ENCODE results near the gene NMNAT2. TPM values are rescaled to one million over a fixed set of nuclear protein-coding genes. Genes with fewer than 3 reads are reported as not detected.
"Not testable (repeated sequence)": the region's sequence is repeated elsewhere in the genome, so short reads cannot be mapped to it uniquely, and the experiment has no call there.

NMNAT2 gene
- total and polyA plus RNA-seq, 2 donors = 1.4 to 2.4 TPM

DNA sequence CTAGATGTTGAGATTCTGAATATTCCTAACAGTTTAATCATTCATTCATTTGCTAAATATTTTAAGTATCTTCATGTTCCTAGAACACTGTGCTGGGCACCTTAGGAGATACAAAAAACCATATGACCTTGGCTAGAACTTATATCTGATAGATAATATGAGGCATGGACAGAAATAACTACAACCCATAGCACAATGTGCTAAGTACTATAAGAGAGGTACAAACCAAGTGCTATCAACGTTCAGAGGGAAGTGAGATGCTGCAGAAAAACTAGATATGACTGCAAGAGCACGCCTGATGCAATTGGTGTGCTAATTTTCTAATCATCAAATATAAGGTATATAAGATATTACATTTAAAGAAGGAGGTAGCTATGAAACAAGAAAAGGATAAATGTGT, 10.7 kb downstream of the NMNAT2 start:
- DNase-seq (ENCODE audit: extremely low spot score) = no peak
- Histone ChIP-seq H3K4me3 (ENCODE audit: low read depth, low read length) (no peak overlapping the region), H3K36me3 (ENCODE audit: insufficient read depth) (no peaks in the 10 kb centered on the region), H3K27ac (ENCODE audit: low read depth) (no peak overlapping the region), H3K4me1 (ENCODE audit: insufficient read depth) (no peaks in the 10 kb centered on the region)
- WGBS = 73% methylated on average over 2 of the region's 2 CpGs

DNA sequence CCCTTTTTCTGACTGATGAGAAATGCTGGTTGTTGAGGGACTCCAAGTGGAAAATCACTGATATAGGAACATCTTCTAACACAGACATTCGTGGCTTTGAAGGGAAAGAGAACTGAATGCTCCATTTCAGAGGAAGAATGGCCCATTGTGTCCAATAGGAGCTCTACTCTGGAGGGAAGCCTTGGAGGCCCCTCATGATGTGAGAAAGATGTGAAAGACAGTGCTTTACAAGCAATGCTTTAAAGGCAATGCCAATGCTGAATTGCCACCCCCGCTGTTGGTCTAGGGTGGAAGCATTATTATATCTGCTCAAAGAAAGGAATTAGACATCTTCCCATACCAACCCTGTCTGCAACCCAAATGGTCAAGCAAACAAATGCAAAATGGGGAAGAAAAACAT, 13.7 kb downstream of the NMNAT2 start:
- no peaks in the 10 kb centered on the region for H3K36me3 ChIP-seq (ENCODE audit: insufficient read depth)

DNA sequence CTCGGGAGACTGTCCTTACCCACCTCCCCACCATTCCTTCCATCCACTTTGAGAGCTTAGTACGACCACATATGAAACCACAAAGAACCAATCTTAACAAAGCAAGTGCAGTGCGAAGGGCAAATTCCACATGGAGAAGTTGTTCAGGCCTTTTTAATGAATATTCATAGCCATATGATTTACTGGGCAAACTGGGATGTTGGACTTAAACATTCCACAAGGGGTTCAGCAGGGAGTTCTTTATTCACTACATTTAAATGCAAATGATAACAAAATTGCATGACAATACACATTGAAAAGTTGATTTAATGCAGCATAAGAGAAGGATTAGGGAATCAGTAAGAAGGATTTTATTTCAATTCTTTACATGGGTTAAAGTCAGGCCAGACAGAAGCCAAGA, 14.7 kb downstream of the NMNAT2 start:
- WGBS = 52% methylated on average over 3 of the region's 3 CpGs
- no peaks in the 10 kb centered on the region for H3K4me1 ChIP-seq (ENCODE audit: insufficient read depth)
- H3K27ac ChIP-seq (ENCODE audit: low read depth) = no peak overlapping the region
- H3K4me3 ChIP-seq (ENCODE audit: low read depth, low read length) = no peak overlapping the region
- no peaks in the 10 kb centered on the region for H3K36me3 ChIP-seq (ENCODE audit: insufficient read depth)
- DNase-seq (ENCODE audit: extremely low spot score) = no peak

More for the DNA sequence above, 13.7 kb downstream of the NMNAT2 start:
- WGBS = 44% methylated on average over 2 of the region's 2 CpGs
- DNase-seq (ENCODE audit: extremely low spot score) = no peak
- Histone ChIP-seq H3K4me1 (ENCODE audit: insufficient read depth) (no peaks in the 10 kb centered on the region), H3K4me3 (ENCODE audit: low read depth, low read length) (no peak overlapping the region), H3K27ac (ENCODE audit: low read depth) (no peak overlapping the region)

DNA sequence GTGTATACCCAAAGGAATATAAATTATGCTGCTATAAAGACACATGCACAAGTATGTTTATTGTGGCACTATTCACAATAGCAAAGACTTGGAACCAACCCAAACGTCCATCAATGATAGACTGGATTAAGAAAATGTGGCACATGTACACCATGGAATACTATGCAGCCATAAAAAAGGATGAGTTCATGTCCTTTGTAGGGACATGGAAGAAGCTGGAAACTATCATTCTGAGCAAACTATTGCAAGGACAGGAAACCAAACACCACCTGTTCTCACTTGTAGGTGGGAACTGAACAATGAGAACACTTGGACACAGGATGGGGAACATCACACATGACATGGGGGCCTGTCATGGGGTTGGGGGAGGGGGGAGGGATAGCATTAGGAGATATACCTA, 16.6 kb downstream of the NMNAT2 start:
- not testable (repeated sequence) for DNase-seq (ENCODE audit: extremely low spot score); H3K4me1 ChIP-seq (ENCODE audit: insufficient read depth); H3K4me3 ChIP-seq (ENCODE audit: low read depth, low read length); H3K27ac ChIP-seq (ENCODE audit: low read depth); H3K36me3 ChIP-seq (ENCODE audit: insufficient read depth)
- 48% methylated on average over 1 of the region's 1 CpG for whole genome bisulfite sequencing

DNA sequence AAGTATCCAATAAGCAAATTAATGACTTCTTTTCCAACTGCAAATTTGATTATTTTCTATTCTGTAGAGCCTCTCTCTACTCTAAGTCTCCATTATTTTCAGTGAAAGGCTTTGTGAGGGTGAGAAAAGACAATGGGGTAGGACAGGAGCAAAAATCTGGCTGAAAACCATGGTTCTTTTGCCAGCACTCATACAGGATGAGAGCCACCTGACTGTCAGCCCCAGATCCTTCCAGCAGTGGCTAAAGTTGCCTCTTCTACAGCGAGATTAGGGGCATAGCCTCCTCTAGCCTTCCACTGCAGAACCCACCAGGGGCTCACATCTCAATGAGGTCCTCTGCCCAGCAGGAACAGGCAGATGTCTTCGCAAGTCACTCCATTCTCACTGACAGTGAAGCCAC, 23.7 kb downstream of the NMNAT2 start:
- 87% methylated on average over 2 of the region's 2 CpGs for WGBS
- Histone ChIP-seq H3K36me3 (ENCODE audit: insufficient read depth) (no peaks in the 10 kb centered on the region), H3K27ac (ENCODE audit: low read depth) (no peak overlapping the region), H3K4me1 (ENCODE audit: insufficient read depth) (no peaks in the 10 kb centered on the region), H3K4me3 (ENCODE audit: low read depth, low read length) (no peak overlapping the region)
- DNase-seq (ENCODE audit: extremely low spot score) = no peak

DNA sequence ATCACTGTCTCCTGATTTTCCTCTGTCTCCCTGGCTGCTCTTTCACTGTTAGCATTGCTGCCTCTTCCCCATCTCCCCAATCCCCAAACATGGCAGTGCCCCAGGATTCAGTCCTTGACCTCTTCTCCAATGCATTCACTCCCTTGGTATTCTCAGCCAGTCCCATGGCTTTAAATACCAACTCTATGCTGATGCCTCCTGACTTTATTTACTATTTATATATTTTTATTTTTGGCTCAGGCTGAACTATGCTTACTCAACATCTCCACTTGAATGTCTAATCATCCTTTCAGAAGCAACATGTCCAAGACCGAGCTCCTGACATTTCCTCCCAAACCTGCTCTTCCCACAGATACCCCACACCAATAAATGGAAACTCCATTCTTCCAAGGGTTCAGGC, 26.3 kb downstream of the NMNAT2 start:
- WGBS = 97% methylated on average over 1 of the region's 1 CpG
- H3K4me1 ChIP-seq (ENCODE audit: insufficient read depth) = no peaks in the 10 kb centered on the region
- no peaks in the 10 kb centered on the region for H3K36me3 ChIP-seq (ENCODE audit: insufficient read depth)

DNA sequence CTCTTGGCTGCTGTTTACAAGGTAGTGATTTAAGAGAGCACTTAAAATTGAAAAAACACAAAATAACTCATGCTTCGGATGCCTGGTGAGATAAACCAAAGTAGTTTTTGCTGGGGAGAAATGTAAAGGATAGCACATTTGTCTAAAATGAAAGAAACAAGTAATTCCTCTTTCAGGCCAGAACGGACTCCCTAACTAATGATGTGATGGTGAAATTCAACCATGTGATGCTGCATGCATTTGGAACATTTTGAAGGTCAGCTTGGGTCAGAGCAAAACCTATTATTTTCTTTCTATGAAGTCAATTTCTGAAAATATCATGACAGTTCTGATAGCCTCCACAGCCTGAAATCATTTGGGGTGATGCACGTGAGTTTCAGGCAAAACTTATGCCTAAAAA, 27.6 kb downstream of the NMNAT2 start:
- H3K27ac ChIP-seq (ENCODE audit: low read depth) = no peak overlapping the region
- no peak overlapping the region for H3K4me3 ChIP-seq (ENCODE audit: low read depth, low read length)
- no peaks in the 10 kb centered on the region for H3K36me3 ChIP-seq (ENCODE audit: insufficient read depth)
- no peak for DNase-seq (ENCODE audit: extremely low spot score)
- H3K4me1 ChIP-seq (ENCODE audit: insufficient read depth) = no peaks in the 10 kb centered on the region
- 59% methylated on average over 3 of the region's 3 CpGs for WGBS

More for the DNA sequence above, 26.3 kb downstream of the NMNAT2 start:
- no peak for DNase-seq (ENCODE audit: extremely low spot score)
- Histone ChIP-seq H3K27ac (ENCODE audit: low read depth) (no peak overlapping the region), H3K4me3 (ENCODE audit: low read depth, low read length) (no peak overlapping the region)

DNA sequence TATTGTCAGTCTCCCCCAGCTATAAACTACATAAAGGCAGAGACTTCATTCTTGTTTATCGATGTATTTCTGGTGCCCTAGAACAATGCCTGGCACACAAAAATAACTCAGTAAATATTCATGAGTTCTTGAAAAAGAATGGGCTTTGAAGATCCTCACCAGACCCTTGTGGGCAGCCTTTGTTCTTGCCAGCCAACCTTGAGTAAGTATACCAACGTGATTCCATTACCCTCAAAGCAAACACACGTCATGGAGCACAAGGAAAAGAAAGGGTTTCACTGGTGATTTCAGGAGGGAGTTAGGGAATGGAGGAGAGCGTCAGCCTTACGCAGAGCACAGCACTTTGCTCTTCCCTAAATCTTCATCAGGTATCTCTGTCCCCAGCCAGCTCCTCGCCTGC, 29.4 kb downstream of the NMNAT2 start:
- no peak for DNase-seq (ENCODE audit: extremely low spot score)
- H3K4me1 ChIP-seq (ENCODE audit: insufficient read depth) = no peaks in the 10 kb centered on the region
- WGBS = 59% methylated on average over 6 of the region's 6 CpGs

DNA sequence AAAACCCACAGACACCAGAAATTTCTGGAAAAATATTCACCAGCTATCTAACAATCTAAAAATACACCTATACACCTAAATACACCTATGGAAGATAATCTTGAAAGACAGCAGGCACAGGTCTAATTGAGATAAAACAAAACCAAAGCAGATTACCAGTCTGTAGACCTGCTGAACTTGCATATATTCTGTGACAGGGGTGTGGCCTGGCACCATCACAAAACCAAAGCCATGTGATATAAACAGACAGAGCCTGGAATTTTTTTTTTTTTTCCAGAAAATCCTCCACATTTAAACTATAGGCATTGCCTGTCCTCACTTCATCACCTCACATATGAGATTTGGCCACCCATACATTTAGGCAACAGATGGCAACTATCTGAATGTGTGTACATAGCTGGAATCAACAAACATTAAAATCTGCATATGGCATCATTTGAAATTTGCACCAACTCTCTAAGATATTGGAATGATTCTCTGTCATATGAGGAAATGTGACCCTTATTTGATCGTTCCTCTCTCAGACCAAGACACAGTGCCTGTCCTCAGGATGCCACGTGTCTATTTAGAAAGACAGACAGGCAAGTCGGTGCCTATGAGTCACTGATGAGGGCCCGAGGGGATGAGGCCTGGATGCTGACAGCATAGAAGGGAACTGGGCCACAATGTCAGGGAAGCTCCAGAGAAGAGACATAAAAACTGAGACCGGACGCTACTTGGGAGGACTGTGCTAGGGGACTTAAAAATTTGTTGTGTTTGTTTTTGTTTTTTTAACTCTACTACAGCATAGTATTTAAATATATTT, 32.6 kb downstream of the NMNAT2 start:
- H3K4me3 ChIP-seq (ENCODE audit: low read depth, low read length) = no peak overlapping the region
- no peaks in the 10 kb centered on the region for H3K4me1 ChIP-seq (ENCODE audit: insufficient read depth)
- no peak for DNase-seq (ENCODE audit: extremely low spot score)
- no peaks in the 10 kb centered on the region for H3K36me3 ChIP-seq (ENCODE audit: insufficient read depth)
- H3K27ac ChIP-seq (ENCODE audit: low read depth) = no peak overlapping the region
- 68% methylated on average over 6 of the region's 6 CpGs for WGBS

More for the DNA sequence above, 29.4 kb downstream of the NMNAT2 start:
- Histone ChIP-seq H3K36me3 (ENCODE audit: insufficient read depth) (no peaks in the 10 kb centered on the region), H3K4me3 (ENCODE audit: low read depth, low read length) (no peak overlapping the region), H3K27ac (ENCODE audit: low read depth) (no peak overlapping the region)

DNA sequence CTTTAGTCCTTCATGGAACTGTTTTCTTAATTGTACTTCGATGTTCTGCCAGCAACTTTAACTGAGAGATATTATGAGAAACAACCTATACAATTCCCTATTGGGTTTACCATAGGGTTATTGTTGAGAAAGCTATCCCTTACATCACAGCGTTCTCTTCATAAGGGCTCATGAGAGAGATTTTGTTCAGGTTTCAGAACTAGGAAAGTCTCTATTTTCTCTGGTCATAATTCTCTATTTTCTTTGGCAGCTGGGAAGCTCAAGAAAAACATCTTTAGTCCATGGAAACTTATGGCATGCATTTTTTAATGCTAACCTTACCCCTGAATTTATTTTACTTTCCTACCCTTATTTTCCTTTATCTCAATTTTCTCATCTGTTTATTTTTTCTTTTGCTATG, 38.2 kb downstream of the NMNAT2 start:
- Histone ChIP-seq H3K36me3 (ENCODE audit: insufficient read depth) (no peaks in the 10 kb centered on the region), H3K4me3 (ENCODE audit: low read depth, low read length) (no peak overlapping the region), H3K4me1 (ENCODE audit: insufficient read depth) (no peaks in the 10 kb centered on the region), H3K27ac (ENCODE audit: low read depth) (no peak overlapping the region)
- 92% methylated on average over 2 of the region's 2 CpGs for WGBS
- DNase-seq (ENCODE audit: extremely low spot score) = no peak

DNA sequence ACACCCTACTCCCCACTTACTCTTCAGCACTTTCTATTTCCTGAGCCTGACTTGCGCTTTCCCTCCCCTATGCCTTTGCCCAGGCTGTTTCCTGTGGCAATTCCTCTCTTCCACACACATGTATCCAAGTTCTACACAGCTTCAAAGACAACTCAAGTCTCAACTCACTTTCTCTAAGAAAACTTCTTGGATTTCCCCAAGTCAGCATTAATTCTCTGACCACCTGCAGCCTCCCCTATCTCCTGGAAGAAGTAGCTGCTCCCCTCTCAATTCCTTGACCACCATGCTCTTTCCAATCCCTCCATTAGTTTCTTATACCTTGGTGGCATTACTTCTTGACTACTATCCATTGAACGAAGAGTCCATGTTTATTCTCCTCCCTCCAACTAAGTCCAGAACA, 42.8 kb downstream of the NMNAT2 start:
- H3K4me3 ChIP-seq (ENCODE audit: low read depth, low read length) = no peak overlapping the region
- no peak overlapping the region for H3K27ac ChIP-seq (ENCODE audit: low read depth)
- no peak for DNase-seq (ENCODE audit: extremely low spot score)
- H3K36me3 ChIP-seq (ENCODE audit: insufficient read depth) = no peaks in the 10 kb centered on the region
- H3K4me1 ChIP-seq (ENCODE audit: insufficient read depth) = no peaks in the 10 kb centered on the region
- WGBS = 94% methylated on average over 2 of the region's 2 CpGs

DNA sequence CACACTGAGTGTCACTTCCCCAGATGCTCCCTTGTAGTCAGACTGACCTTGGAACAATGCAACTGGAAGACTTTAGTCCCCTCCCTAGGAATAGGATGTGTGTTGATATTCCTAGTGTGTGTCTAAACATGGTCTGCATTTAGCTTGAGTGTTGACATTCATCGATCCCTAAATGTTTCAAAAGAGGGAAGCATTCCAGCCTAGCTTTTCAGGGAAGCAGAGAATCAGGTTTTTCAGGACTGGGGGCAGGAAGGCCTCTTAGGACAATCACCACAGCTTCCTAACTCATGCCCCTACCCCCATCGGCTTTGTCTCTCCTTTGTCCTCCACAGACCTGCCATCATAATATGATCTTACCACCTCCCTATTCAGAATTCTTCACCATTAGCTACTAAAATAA, 43.4 kb downstream of the NMNAT2 start:
- WGBS = 83% methylated on average over 2 of the region's 2 CpGs
- H3K4me1 ChIP-seq (ENCODE audit: insufficient read depth) = no peaks in the 10 kb centered on the region
- no peak overlapping the region for H3K27ac ChIP-seq (ENCODE audit: low read depth)
- no peak for DNase-seq (ENCODE audit: extremely low spot score)
- no peak overlapping the region for H3K4me3 ChIP-seq (ENCODE audit: low read depth, low read length)
- H3K36me3 ChIP-seq (ENCODE audit: insufficient read depth) = no peaks in the 10 kb centered on the region

DNA sequence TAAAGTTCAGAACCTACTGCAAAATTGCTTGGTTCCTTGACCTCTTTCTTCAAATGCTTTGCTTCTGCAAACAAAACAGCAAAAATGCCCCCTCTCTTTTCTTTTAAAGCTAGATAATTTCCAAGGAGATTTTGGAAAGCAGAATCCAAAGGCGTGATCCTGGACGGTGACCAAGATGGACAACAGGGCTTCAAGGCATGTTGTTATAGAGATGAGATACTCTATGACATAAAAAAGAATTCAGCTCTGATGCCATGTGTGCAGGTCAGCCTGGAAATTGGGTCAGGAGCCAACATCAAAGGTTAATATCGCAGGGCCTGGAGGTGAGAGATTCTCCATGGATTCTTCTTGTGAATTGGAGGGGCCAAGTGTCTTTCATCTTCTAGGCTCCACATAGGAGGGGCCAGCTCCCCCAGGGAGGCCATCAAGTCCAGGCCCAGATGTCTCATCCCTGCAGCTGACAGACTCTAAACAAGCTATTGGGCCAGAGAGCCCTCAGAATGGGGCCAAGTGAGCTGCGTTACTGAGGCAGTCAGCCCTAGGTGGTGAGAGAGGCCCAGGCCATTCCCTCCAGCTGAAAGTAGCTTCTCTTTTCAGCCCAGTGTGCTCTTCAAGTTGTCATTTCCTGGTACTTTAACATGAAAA, 45.5 kb downstream of the NMNAT2 start:
- Histone ChIP-seq H3K4me1 (ENCODE audit: insufficient read depth) (no peaks in the 10 kb centered on the region), H3K27ac (ENCODE audit: low read depth) (no peak overlapping the region), H3K4me3 (ENCODE audit: low read depth, low read length) (no peak overlapping the region), H3K36me3 (ENCODE audit: insufficient read depth) (no peaks in the 10 kb centered on the region)
- no peak for DNase-seq (ENCODE audit: extremely low spot score)
- WGBS = 63% methylated on average over 4 of the region's 4 CpGs

DNA sequence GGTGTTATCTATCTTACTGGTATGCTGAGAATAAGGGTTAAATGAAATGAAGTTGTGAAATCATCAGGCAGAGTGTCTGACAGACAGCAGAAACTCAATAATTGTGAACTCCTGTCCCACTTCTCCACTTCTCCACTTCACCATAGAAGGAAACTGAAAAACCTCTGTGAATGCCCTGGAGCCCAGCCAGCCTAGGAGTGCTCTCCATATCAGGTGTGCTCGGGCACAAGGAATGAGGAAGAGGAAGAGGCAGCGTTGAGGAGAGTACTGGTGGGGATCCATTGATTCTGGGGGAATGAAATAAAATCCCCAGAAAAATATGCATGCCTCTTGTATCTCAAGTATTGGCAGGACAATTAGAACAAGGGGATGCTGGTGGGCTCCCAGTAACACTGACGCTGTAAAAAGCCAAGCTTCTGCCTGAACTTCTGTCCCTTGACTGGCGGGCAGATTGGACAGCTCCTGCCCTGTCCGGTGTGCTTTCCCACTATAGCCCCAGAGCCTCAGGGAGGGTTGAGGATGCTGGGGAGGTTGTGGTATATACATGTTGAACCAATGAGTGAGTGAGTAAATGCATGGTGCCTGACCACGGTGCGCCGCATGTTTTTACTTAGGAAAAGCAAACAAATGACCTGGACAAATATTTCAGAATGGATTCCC, 47.7 kb downstream of the NMNAT2 start:
- Histone ChIP-seq H3K36me3 (ENCODE audit: insufficient read depth) (no peaks in the 10 kb centered on the region), H3K27ac (ENCODE audit: low read depth) (no peak overlapping the region), H3K4me1 (ENCODE audit: insufficient read depth) (no peaks in the 10 kb centered on the region), H3K4me3 (ENCODE audit: low read depth, low read length) (no peak overlapping the region)
- DNase-seq (ENCODE audit: extremely low spot score) = no peak
- WGBS = 73% methylated on average over 8 of the region's 8 CpGs
